ENCODE results near the gene LARP4B. TPM values are rescaled to one million over a fixed set of nuclear protein-coding genes. Genes with fewer than 3 reads are reported as not detected.
"Not testable (repeated sequence)": the region's sequence is repeated elsewhere in the genome, so short reads cannot be mapped to it uniquely, and the experiment has no call there.

LARP4B gene
- total RNA-seq, 4 donors from 2014 or later = 68.6 to 113 (median 87.4) TPM

DNA sequence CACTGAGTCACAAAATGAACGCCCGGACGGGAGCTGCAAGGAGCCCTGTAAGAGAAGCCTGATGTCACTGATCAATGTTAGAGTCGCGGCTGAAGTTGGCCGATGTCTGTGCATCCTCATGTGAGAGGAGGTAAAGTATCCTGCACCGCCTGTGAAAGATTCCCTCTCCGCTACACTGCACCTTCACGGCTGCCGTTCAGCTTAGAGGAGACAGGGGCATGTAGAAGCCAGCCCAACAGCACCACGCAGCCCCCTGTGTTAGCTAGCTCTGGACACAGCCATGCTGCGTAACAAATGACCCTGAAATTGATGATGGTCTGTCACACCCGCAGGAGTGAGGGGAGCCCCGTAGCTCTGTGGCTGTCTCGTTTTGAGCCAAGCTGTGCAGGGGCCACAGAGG is 160.5 kb downstream of the LARP4B start:
- no peak for DNase-seq
- H3K27ac ChIP-seq = no peak overlapping the region
- no peaks in the 10 kb centered on the region for H3K36me3 ChIP-seq
- H3K4me1 ChIP-seq = no peaks in the 10 kb centered on the region
- intact Hi-C loops (cut with DNase I) = no loop called here
- TF ChIP-seq CTCF (IDR thresholded peaks at IDR 0.05) = no peak
- no peak for TF ChIP-seq POLR2A (IDR thresholded peaks at IDR 0.05)
- WGBS, 2 donors = 94 to 95% methylated on average over 14 to 15 of the region's 15 CpGs
- H3K9me3 ChIP-seq = no peaks in the 10 kb centered on the region
- no peak overlapping the region for H3K4me3 ChIP-seq (replicated peaks in 1 of 3)
- no peaks in the 10 kb centered on the region for H3K27me3 ChIP-seq

DNA sequence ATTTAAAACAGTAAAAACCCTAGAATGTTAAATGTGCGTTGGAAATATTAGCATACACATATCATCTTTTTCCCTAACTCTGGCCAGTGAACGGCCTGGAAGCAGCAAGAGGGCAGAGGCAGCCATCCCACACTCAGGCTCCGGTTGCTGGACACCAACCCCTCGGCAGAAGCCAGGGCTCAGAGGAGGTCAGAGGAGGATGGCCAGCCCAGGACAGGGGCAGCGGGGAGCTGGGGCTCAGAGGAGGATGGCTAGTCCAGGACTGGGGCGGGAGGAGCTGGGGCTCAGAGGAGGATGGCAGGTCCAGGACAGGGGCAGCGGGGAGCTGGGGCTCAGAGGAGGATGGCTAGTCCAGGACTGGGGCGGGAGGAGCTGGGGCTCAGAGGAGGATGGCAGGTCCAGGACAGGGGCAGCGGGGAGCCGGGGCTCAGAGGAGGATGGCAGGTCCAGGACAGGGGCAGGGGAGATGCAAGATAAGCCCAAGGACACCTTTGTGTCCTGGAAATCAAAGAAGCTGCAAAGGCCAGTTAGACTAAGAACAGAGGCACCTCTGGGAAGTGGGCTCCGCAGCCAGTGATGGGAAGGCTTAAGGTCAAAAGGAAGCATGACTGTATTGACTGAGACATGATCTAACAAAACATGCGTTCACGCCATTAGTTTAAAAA is 161.3 kb downstream of the LARP4B start:
- H3K4me1 ChIP-seq; DNase-seq; H3K27ac ChIP-seq; H3K27me3 ChIP-seq; intact Hi-C loops (cut with DNase I); H3K36me3 ChIP-seq; H3K4me3 ChIP-seq (replicated peaks in 1 of 3); H3K9me3 ChIP-seq: not testable (repeated sequence)
- 94 to 96% methylated on average over 13 of the region's 13 CpGs for WGBS, 2 donors

- H3K4me1 ChIP-seq = no peaks in the 10 kb centered on the region
- H3K4me3 ChIP-seq (replicated peaks in 1 of 3) = no peak overlapping the region
- 95 to 96% methylated on average over 2 of the region's 2 CpGs for WGBS, 2 donors
- TF ChIP-seq POLR2A (IDR thresholded peaks at IDR 0.05) = no peak
- no peak for TF ChIP-seq CTCF (IDR thresholded peaks at IDR 0.05)
- H3K36me3 ChIP-seq = no peaks in the 10 kb centered on the region
- H3K27me3 ChIP-seq = no peaks in the 10 kb centered on the region
- no peak overlapping the region for H3K27ac ChIP-seq
- no peaks in the 10 kb centered on the region for H3K9me3 ChIP-seq
- DNase-seq = no peak
- intact Hi-C loops (cut with DNase I) = no loop called here
Observed at GRCh38 chr10:767794-768193, 163.7 kb downstream of the LARP4B start.

GRCh38 chr10:767211-767610 is 164.3 kb downstream of the LARP4B start:
- intact Hi-C loops (cut with DNase I) = no loop called here
- no peak for DNase-seq
- no peak overlapping the region for H3K4me3 ChIP-seq (replicated peaks in 1 of 3)
- H3K4me1 ChIP-seq = no peaks in the 10 kb centered on the region
- no peak overlapping the region for H3K27ac ChIP-seq
- H3K36me3 ChIP-seq = no peaks in the 10 kb centered on the region
- TF ChIP-seq CTCF (IDR thresholded peaks at IDR 0.05) = no peak
- TF ChIP-seq POLR2A (IDR thresholded peaks at IDR 0.05) = no peak
- no peaks in the 10 kb centered on the region for H3K9me3 ChIP-seq
- H3K27me3 ChIP-seq = no peaks in the 10 kb centered on the region
- 78 to 83% methylated on average over 1 of the region's 1 CpG for WGBS, 2 donors

DNA sequence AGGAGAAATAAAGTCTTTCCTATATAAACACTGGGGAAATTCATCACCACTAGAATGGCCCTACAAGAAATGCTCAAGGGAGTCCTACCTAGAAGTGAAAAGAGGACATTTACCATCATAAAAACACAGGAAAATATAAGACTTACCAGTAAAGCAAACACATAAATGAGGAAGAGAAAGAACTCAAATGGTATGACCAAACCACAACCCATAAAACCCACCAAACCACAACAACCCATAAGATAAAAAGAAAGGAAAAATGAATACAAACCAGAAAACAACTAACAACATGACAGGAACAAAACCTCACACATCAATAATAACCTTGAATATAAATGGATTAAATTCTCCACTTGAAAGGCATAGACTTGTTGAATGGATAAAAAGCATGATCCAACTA is 170.1 kb downstream of the LARP4B start:
- Histone ChIP-seq H3K36me3 (no peaks in the 10 kb centered on the region), H3K4me3 (replicated peaks in 1 of 3) (no peak overlapping the region)
- intact Hi-C loops (cut with DNase I) = no loop called here

More for the DNA sequence above, 170.1 kb downstream of the LARP4B start:
- H3K27ac ChIP-seq = no peak overlapping the region
- no peaks in the 10 kb centered on the region for H3K9me3 ChIP-seq
- no peak for TF ChIP-seq CTCF (IDR thresholded peaks at IDR 0.05)
- TF ChIP-seq POLR2A (IDR thresholded peaks at IDR 0.05) = no peak
- no peak for DNase-seq
- H3K4me1 ChIP-seq = no peaks in the 10 kb centered on the region
- no peaks in the 10 kb centered on the region for H3K27me3 ChIP-seq
